Pancreas (tissue), 10 donors: ENCODE data around the gene BCL2L1. TPM values are rescaled to one million over a fixed set of nuclear protein-coding genes. Genes with fewer than 3 reads are reported as not detected.

Experiments used
- ATAC-seq, 4 donors: fragments of 200-7000 bp; cut with Tn5 transposase; one replicate each; pipeline versions ENCODE4 v1.8.0 to v1.9.1; 2020; ENCODE audit warnings: mild to moderate bottlenecking in 4 of 4, moderate library complexity in 4 of 4
- DNase-seq, 6 donors: peaks; one replicate each; pipeline ENCODE4 v3.0.0-alpha.2; 2020
- FAIRE-seq: peaks from 2 replicates; lab custom pipeline; 2012; peaks lifted over from hg19 to GRCh38; lab: Jason Lieb, UNC
- H3K27ac ChIP-seq, 4 donors: fragments of 200-600 bp; sonication (generic); 1 replicate in 3 of 4; 2 replicates in 1 of 4; pipeline versions ENCODE4 v1.5.0 to v1.8.0; 2020
- H3K27me3 ChIP-seq, 4 donors: fragments of 200-600 bp; one replicate each; pipeline ENCODE4 v1.8.0; 2021
- H3K36me3 ChIP-seq, 3 donors: fragments of 200-600 bp; sonication (generic) in 1 of 3; one replicate each; pipeline versions ENCODE4 v1.5.0 to v1.8.0; 2020 to 2021
- H3K4me1 ChIP-seq, 3 donors: fragments of 200-600 bp; one replicate each; pipeline ENCODE4 v1.8.0; 2021
- H3K4me3 ChIP-seq, 4 donors: fragments of 200-600 bp; sonication (generic) in 2 of 4; one replicate each; pipeline versions ENCODE4 v1.5.0 to v1.8.0; 2020 to 2021
- H3K9me3 ChIP-seq, 4 donors: fragments of 200-600 bp; one replicate each; pipeline ENCODE4 v1.8.0; 2021
- CTCF ChIP-seq, 4 donors: fragments of 200-600 bp; sonication (generic) in 3 of 4; IDR thresholded peaks; one replicate each; pipeline versions ENCODE4 v1.5.0 to v1.8.0; 2021; ENCODE audit warnings: antibody characterized with exemption in 4 of 4
- WGBS, 2 donors: extraction: QIAGEN DNeasy Blood & Tissue Kit; methylation state at CpG; one replicate each; pipeline ENCODE4 v1.1.7; 2013; 5-methylcytosine and 5-hydroxymethylcytosine counted together
- intact Hi-C, 3 donors: fragments of 100-400 bp; cut with DNase I; formaldehyde crosslinking; loops; one replicate each; pipeline versions ENCODE4 v1.11.1 to v1.14.2; 2022
- polyA plus RNA-seq, 2 donors: library from polyadenylated mRNA; stranded (reverse); fragments of 200-250 nt; gene quantifications; one replicate each; pipeline ENCODE4 v1.2.3, GENCODE V29; 2013
- total RNA-seq, 6 donors: library from RNA; stranded (reverse); fragmentation: NEBNext Ultra II Directional in 4 of 6; extraction: Animal tissue kit (Norgen Biotek cat#: 25700) in 4 of 6; gene quantifications; one replicate each; pipeline versions ENCODE4 v1.2.1 to v1.2.4, GENCODE V29; 2021 to 2023
- donor health status: healthy with polysubstance abuse.
- donor health status: DM: no; HTN: no; CAD: no; lungs with moderate emphysema.
- donor health status: DM: no; HTN: no; CAD: no.
- donor health status: control.
- donor health status: control.
- donor health status: Bipolar disorder and iron deficiency.
- donor health status: DM: yes; HTN: yes; CAD: no.
- donor health status: DM: no; HTN: no; CAD: no.
- donor health status: DM: no; HTN: no; CAD: no.
- donor health status: DM: yes; HTN: yes; CAD: no.

The BCL2L1 gene
- total RNA-seq (10 to 100 TPM; 27.3 to 59.8 (median 40.0) TPM), polyA plus RNA-seq (10 to 100 TPM; 40.8 to 55.5 TPM)

DNA sequence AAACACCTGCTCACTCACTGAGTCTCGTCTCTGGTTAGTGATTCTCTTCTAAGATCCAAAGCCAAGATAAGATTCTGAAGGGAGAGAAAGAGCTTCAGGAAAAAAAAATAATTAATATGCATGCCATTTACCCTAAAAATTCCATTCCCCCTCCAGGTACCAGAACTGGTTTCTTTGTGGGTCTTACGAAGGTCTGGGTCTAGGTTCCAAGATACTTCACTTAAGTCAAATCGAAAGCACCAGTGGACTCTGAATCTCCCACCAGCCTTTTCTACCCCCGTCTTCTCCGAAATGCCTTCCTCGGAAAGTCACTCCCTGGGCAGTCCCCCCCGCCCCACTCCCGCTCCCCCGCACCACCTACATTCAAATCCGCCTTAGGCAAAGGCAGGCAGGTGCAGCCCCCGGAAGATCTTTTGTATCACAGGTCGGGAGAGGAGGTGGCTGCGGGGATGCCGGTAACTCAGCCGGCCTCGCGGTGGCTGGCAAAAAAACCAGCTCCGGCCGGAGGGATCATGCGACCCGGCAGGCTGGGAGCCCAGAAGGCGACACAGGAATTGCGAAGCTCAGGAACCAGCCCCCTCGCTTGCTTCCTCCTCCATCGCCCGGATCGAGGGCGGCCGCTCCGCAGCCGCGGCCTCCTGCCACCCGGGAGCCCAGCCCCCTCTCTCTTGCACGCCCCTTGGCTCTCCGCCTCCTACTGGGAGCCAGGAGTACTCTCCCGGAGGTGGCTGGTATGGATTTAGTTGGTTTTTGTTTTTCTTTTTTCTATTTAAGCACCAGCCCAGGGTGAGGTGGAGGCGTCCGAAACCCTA lies at the start of gene BCL2L1:
Gene BCL2L1, minus strand, starts transcription at position 612 of the 812 bp plus-strand sequence. CDS start 650 bp downstream, outside the sequence.
- Histone ChIP-seq H3K27ac (peak within 1 kb of the TSS; percentile 97 to 98 (median 98)), H3K9me3 (no peaks in the 10 kb centered on the region), H3K27me3 (no peaks in the 10 kb centered on the region), H3K36me3 (no peaks in the 10 kb centered on the region), H3K4me3 (peak within 1 kb of the TSS; percentile 89 to 96 (median 94)), H3K4me1 (peaks cover 5 to 32% (median 25%) of the 10 kb centered on the region in 3 donors)
- FAIRE-seq (no peak), DNase-seq (peak; percentile 85 to 94 (median 87)), ATAC-seq (peak; percentile 73 to 82 (median 78))
- WGBS, 2 donors: 0 to 1% methylated on average over 38 of the region's 38 CpGs
- intact Hi-C loops: loop anchor here in 1 of 3 donors (5.0 kb wide), 1 partner anchor 55 kb away; no protein-coding TSS in a partner anchor
- TF ChIP-seq CTCF (IDR thresholded peaks at IDR 0.05): peak; percentile 46 to 70 (median 54)

DNA sequence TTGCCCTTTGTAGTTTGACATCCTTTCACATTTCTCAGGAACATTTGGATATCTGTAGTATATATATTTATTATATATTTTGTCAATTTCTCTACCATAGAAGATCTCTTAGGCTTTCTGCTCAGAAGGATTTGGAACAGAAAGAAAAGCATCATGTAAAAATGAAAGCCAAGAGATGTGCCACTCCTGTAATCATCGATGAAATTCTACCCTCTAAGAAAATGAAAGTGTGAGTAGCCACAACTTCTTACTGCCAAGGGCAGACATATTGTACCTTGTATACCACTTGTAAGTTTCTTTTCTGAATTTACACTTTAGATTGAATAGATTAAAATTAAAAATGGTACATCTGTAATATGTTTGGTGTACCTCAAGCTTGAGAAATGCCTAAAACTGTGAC lies 47.6 kb upstream of the BCL2L1 start:
- H3K36me3 ChIP-seq: no peaks in the 10 kb centered on the region
- H3K9me3 ChIP-seq: no peaks in the 10 kb centered on the region
- WGBS, 2 donors: 88 to 91% methylated on average over 1 of the region's 1 CpG
- FAIRE-seq (no peak), DNase-seq (no peak), ATAC-seq (no peak)
- H3K27ac ChIP-seq: no peak overlapping the region
- no peaks in the 10 kb centered on the region for H3K27me3 ChIP-seq
- no peak overlapping the region for H3K4me3 ChIP-seq
- TF ChIP-seq CTCF (IDR thresholded peaks at IDR 0.05): no peak
- intact Hi-C loops: no loop called here
- H3K4me1 ChIP-seq: no peaks in the 10 kb centered on the region

GRCh38 chr20:31769681-31770080 lies 47.0 kb upstream of the BCL2L1 start:
- Histone ChIP-seq H3K36me3 (no peaks in the 10 kb centered on the region), H3K4me3 (no peak overlapping the region), H3K27me3 (no peaks in the 10 kb centered on the region), H3K27ac (no peak overlapping the region), H3K9me3 (no peaks in the 10 kb centered on the region), H3K4me1 (no peaks in the 10 kb centered on the region)
- FAIRE-seq: no peak
- DNase-seq: no peak
- no peak for ATAC-seq
- intact Hi-C loops: no loop called here
- TF ChIP-seq CTCF (IDR thresholded peaks at IDR 0.05): no peak
- 93 to 96% methylated on average over 5 of the region's 5 CpGs for WGBS, 2 donors

DNA sequence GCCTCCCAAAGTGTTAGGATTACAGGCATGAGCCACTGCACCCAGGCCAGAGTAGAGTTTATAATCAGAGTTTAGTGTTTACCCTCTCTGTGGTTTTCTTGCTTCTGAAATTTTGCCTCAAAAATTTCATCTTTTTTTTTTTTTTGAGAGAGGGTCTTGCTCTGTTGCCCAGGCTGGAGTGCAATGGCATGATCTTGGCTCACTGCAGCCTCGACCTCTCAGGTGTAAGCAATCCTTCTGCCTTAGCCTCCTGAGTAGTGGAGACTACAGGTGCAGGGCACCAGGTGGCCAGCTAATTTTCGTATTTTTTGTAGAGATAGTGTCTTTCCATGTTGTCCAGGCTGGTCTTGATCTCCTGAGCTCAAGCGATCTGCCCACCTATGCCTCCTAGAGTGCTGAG lies 45.1 kb upstream of the BCL2L1 start:
- no peak for TF ChIP-seq CTCF (IDR thresholded peaks at IDR 0.05)
- 93 to 97% methylated on average over 3 of the region's 3 CpGs for WGBS, 2 donors
- Histone ChIP-seq H3K27ac (no peak overlapping the region), H3K9me3 (no peaks in the 10 kb centered on the region), H3K4me1 (no peaks in the 10 kb centered on the region), H3K36me3 (no peaks in the 10 kb centered on the region), H3K4me3 (no peak overlapping the region), H3K27me3 (no peaks in the 10 kb centered on the region)
- no peak for FAIRE-seq
- intact Hi-C loops: no loop called here
- no peak for ATAC-seq
- no peak for DNase-seq
